Suppressor macrophage treated with lipopolysaccharide for 4 hours (primary cell): ENCODE data around the gene SALL1.

Experiments
- DNase-seq: peaks from one replicate; pipeline ENCODE4 v3.0.0-alpha.2; 2020

Gene SALL1

GRCh38 chr16:51155820-51156806 is 5.0 kb upstream of the SALL1 start:
- no peak for DNase-seq

GRCh38 chr16:51155199-51155607 is 4.1 kb upstream of the SALL1 start:
- no peak for DNase-seq

- no peak for DNase-seq
These were observed 3.5 kb upstream of the SALL1 start for GRCh38 chr16:51154271-51155171.

GRCh38 chr16:51153577-51154031 is 2.5 kb upstream of the SALL1 start:
- no peak for DNase-seq

GRCh38 chr16:51152691-51153576 is 1.9 kb upstream of the SALL1 start:
- no peak for DNase-seq

GRCh38 chr16:51151961-51152663 is 1.0 kb upstream of the SALL1 start:
- DNase-seq, result no peak

GRCh38 chr16:51151435-51151960 is 428 bp upstream of the SALL1 start:
- no peak for DNase-seq

GRCh38 chr16:51150165-51150887 is 744 bp downstream of the SALL1 start:
- DNase-seq, result no peak

- no peak for DNase-seq
These were observed 1.3 kb downstream of the SALL1 start for GRCh38 chr16:51149721-51150164.

- DNase-seq, result no peak
These were observed 1.8 kb downstream of the SALL1 start for GRCh38 chr16:51149251-51149661.

- no peak for DNase-seq
These were observed 2.3 kb downstream of the SALL1 start for GRCh38 chr16:51148678-51149228.

- no peak for DNase-seq
These were observed 3.0 kb downstream of the SALL1 start for GRCh38 chr16:51147776-51148677.

- no peak for DNase-seq
These were observed 4.7 kb downstream of the SALL1 start for GRCh38 chr16:51146256-51146924.

GRCh38 chr16:51144203-51144602 is 6.9 kb downstream of the SALL1 start:
- no peak for DNase-seq

- no peak for DNase-seq
These were observed 7.7 kb downstream of the SALL1 start for GRCh38 chr16:51143196-51143977.

- DNase-seq, result no peak
These were observed 9.5 kb downstream of the SALL1 start for GRCh38 chr16:51141541-51141940.

- DNase-seq, result no peak
These were observed 10.0 kb downstream of the SALL1 start for GRCh38 chr16:51141106-51141505.

- no peak for DNase-seq
These were observed 11.0 kb downstream of the SALL1 start for GRCh38 chr16:51140112-51140511.
